T-cell (primary cell): ENCODE results near the gene FAM124B. TPM values are rescaled to one million over a fixed set of nuclear protein-coding genes. Genes with fewer than 3 reads are reported as not detected.

ENCODE experiments used
- ATAC-seq, 4 experiments: fragments of 200-7000 bp in 3 of 4; fragments of 150-1000 bp in 1 of 4; cut with Tn5 transposase; replicated peaks in 1 of 4; 1 replicate in 3 of 4; 2 replicates in 1 of 4; pipeline ENCODE4 v1.10.0; 2021; ENCODE audit warnings: moderate library complexity in 3 of 4, mild to moderate bottlenecking in 2 of 4, moderate number of reproducible peaks in 1 of 4
- CTCF ChIA-PET, 2 donors: fragments of 300-600 bp; sonication (Branson Sonifier 250); formaldehyde crosslinking; loops; one replicate each; lab custom pipeline; 2022; ENCODE audit warnings: antibody characterized with exemption in 2 of 2; lab: Charles Lee
- POLR2A ChIA-PET, 2 donors: fragments of 300-600 bp; sonication (Branson Sonifier 250); formaldehyde crosslinking; loops; one replicate each; lab custom pipeline; 2022; ENCODE audit warnings: antibody characterized with exemption in 2 of 2; lab: Charles Lee
- DNase-seq, 35 experiments: peaks; one replicate each; pipeline versions ENCODE4 v3.0.0 to v3.0.0-alpha.2; 2013 to 2023
- H3K27ac ChIP-seq: one replicate; pipeline ENCODE4 v1.5.1; 2013; ENCODE audit warnings: low read length
- H3K27me3 ChIP-seq, 2 experiments: replicated peaks in 1 of 2; 1 replicate in 1 of 2; 2 replicates in 1 of 2; pipeline versions ENCODE4 v1.6.1 to v1.7.0; 2013; ENCODE audit warnings: low read length in 1 of 2, mixed read lengths in 1 of 2; ENCODE audit not compliant: control insufficient read depth in 2 of 2, insufficient read depth in 2 of 2; ENCODE audit errors: extremely low read depth in 1 of 2
- H3K36me3 ChIP-seq, 2 donors: 1 replicate in 1 of 2; 2 replicates in 1 of 2; pipeline versions ENCODE4 v1.6.1 to v1.7.0; 2013; ENCODE audit warnings: low read length in 1 of 2; ENCODE audit not compliant: control insufficient read depth in 2 of 2, insufficient read depth in 1 of 2; ENCODE audit errors: extremely low read depth in 1 of 2
- H3K4me1 ChIP-seq, 2 experiments: 1 replicate in 1 of 2; 2 replicates in 1 of 2; pipeline versions ENCODE4 v1.6.1 to v1.7.0; 2013; ENCODE audit warnings: low read length in 2 of 2, mixed read lengths in 1 of 2; ENCODE audit not compliant: insufficient read depth in 2 of 2, control insufficient read depth in 1 of 2; ENCODE audit errors: extremely low read depth in 1 of 2
- H3K4me3 ChIP-seq, 2 donors: 1 replicate in 1 of 2; 2 replicates in 1 of 2; pipeline versions ENCODE4 v1.5.1 to v1.7.0; 2013; ENCODE audit warnings: mild to moderate bottlenecking in 2 of 2, low read length in 1 of 2, moderate library complexity in 1 of 2; ENCODE audit not compliant: control insufficient read depth in 1 of 2; ENCODE audit errors: extremely low read depth in 1 of 2
- H3K9me3 ChIP-seq: 2 replicates; pipeline ENCODE4 v1.7.0; 2013
- H3K27ac Mint-ChIP-seq, 2 donors: one replicate each; pipeline ENCODE4 v1.8.0; 2020 to 2021; ENCODE audit warnings: mild to moderate bottlenecking in 2 of 2, mixed read lengths in 2 of 2
- H3K27me3 Mint-ChIP-seq, 2 donors: one replicate each; pipeline ENCODE4 v1.8.0; 2021 to 2022; ENCODE audit warnings: mixed read lengths in 2 of 2
- H3K36me3 Mint-ChIP-seq: one replicate; pipeline ENCODE4 v1.8.0; 2021; ENCODE audit warnings: mixed read lengths
- H3K4me1 Mint-ChIP-seq, 3 donors: one replicate each; pipeline ENCODE4 v1.8.0; 2020 to 2022; ENCODE audit warnings: mixed read lengths in 3 of 3, mild to moderate bottlenecking in 1 of 3
- H3K4me3 Mint-ChIP-seq, 3 donors: one replicate each; pipeline ENCODE4 v1.8.0; 2020 to 2022; ENCODE audit warnings: mild to moderate bottlenecking in 3 of 3, mixed read lengths in 3 of 3, moderate library complexity in 3 of 3
- H3K9me3 Mint-ChIP-seq, 3 donors: one replicate each; pipeline ENCODE4 v1.8.0; 2020 to 2022; ENCODE audit warnings: mixed read lengths in 3 of 3
- WGBS: methylation state at CpG from one replicate; pipeline ENCODE4 v1.1.5; 2013; ENCODE audit warnings: missing lambda C conversion rate; ENCODE audit not compliant: insufficient coverage; 5-methylcytosine and 5-hydroxymethylcytosine counted together
- total RNA-seq, 35 experiments: library from RNA in 6 of 35; stranded (reverse) in 6 of 35; fragments of 120-200 nt in 1 of 35; gene quantifications; one replicate each; pipeline versions ENCODE4 v1.2.1 to v1.2.4 and lab custom pipeline; 2013 to 2026

Gene FAM124B
- total RNA-seq, 5 donors from 2014 or later (not counting 1 experiment from before 2014, with no cell fraction given): 0.20 to 1.2 (median 0.76) TPM; not detected in 1

- peaks cover 10 to 11% of the 10 kb centered on the region in 2 donors for H3K27me3 Mint-ChIP-seq
- Histone ChIP-seq H3K4me3 (no peak overlapping the region), H3K9me3 (no peaks in the 10 kb centered on the region), H3K4me1 (no peaks in the 10 kb centered on the region), H3K27ac (no peak overlapping the region), H3K36me3 (no peaks in the 10 kb centered on the region), H3K27me3 (peaks cover 0 to 16% of the 10 kb centered on the region in 2 experiments)
- ChIA-PET CTCF (no interaction called here), POLR2A (no interaction called here)
- no peak overlapping the region for H3K4me3 Mint-ChIP-seq
- H3K36me3 Mint-ChIP-seq: no peaks in the 10 kb centered on the region
- ATAC-seq: no peak
- no peak overlapping the region for H3K27ac Mint-ChIP-seq
- no CpG with 5 or more reads among the region's 2 CpGs for WGBS
- no peak for DNase-seq
- no peaks in the 10 kb centered on the region for H3K9me3 Mint-ChIP-seq
- peaks cover 0 to 11% (median 3%) of the 10 kb centered on the region in 3 donors for H3K4me1 Mint-ChIP-seq
Observed at GRCh38 chr2:224408676-224409075, 6.8 kb upstream of the FAM124B start.

- Mint-ChIP-seq H3K27me3 (peaks cover 11 to 12% of the 10 kb centered on the region in 2 donors), H3K9me3 (no peaks in the 10 kb centered on the region), H3K27ac (no peak overlapping the region), H3K4me1 (peaks cover under 1 to 12% (median 3%) of the 10 kb centered on the region in 3 donors), H3K36me3 (no peaks in the 10 kb centered on the region), H3K4me3 (no peak overlapping the region)
- DNase-seq: no peak
- no peak overlapping the region for H3K27ac ChIP-seq
- H3K9me3 ChIP-seq: no peaks in the 10 kb centered on the region
- ChIA-PET CTCF (no interaction called here), POLR2A (no interaction called here)
- 13% methylated on average over 3 of the region's 5 CpGs for WGBS
- H3K4me1 ChIP-seq: peaks cover 0 to 7% of the 10 kb centered on the region in 2 experiments
- no peak overlapping the region for H3K4me3 ChIP-seq
- H3K36me3 ChIP-seq: no peaks in the 10 kb centered on the region
- ATAC-seq: no peak
- H3K27me3 ChIP-seq: peaks cover 0 to 15% of the 10 kb centered on the region in 2 experiments
Observed at GRCh38 chr2:224407241-224407701, 5.4 kb upstream of the FAM124B start.

GRCh38 chr2:224405841-224406370 is 4.0 kb upstream of the FAM124B start:
- no peak overlapping the region for H3K4me3 ChIP-seq
- peaks cover 11 to 13% of the 10 kb centered on the region in 2 donors for H3K27me3 Mint-ChIP-seq
- peaks cover 3 to 24% (median 17%) of the 10 kb centered on the region in 3 donors for H3K4me1 Mint-ChIP-seq
- DNase-seq (no peak), ATAC-seq (no peak)
- no peaks in the 10 kb centered on the region for H3K9me3 ChIP-seq
- H3K4me3 Mint-ChIP-seq: no peak overlapping the region
- no peaks in the 10 kb centered on the region for H3K36me3 Mint-ChIP-seq
- CTCF ChIA-PET: no interaction called here
- no peak overlapping the region for H3K27ac ChIP-seq
- H3K27me3 ChIP-seq: peaks cover 0 to 22% of the 10 kb centered on the region in 2 experiments
- 73% methylated on average over 1 of the region's 4 CpGs for WGBS
- H3K9me3 Mint-ChIP-seq: no peaks in the 10 kb centered on the region
- peaks cover 0 to 17% of the 10 kb centered on the region in 2 experiments for H3K4me1 ChIP-seq
- POLR2A ChIA-PET: no interaction called here
- no peak overlapping the region for H3K27ac Mint-ChIP-seq
- H3K36me3 ChIP-seq: no peaks in the 10 kb centered on the region

- WGBS: 44% methylated on average over 3 of the region's 3 CpGs
- DNase-seq (no peak), ATAC-seq (no peak)
- Histone ChIP-seq H3K9me3 (no peaks in the 10 kb centered on the region), H3K4me1 (peaks cover 0 to 18% of the 10 kb centered on the region in 2 experiments), H3K4me3 (no peak overlapping the region), H3K27ac (no peak overlapping the region), H3K36me3 (no peaks in the 10 kb centered on the region), H3K27me3 (peaks cover 0 to 20% of the 10 kb centered on the region in 2 experiments)
- H3K27me3 Mint-ChIP-seq: peaks cover 11 to 13% of the 10 kb centered on the region in 2 donors
- H3K36me3 Mint-ChIP-seq: no peaks in the 10 kb centered on the region
- no peak overlapping the region for H3K4me3 Mint-ChIP-seq
- H3K27ac Mint-ChIP-seq: no peak overlapping the region
- POLR2A ChIA-PET: no interaction called here
- peaks cover 3 to 27% (median 19%) of the 10 kb centered on the region in 3 donors for H3K4me1 Mint-ChIP-seq
- CTCF ChIA-PET: no interaction called here
- no peaks in the 10 kb centered on the region for H3K9me3 Mint-ChIP-seq
Observed at GRCh38 chr2:224405412-224405811, 3.5 kb upstream of the FAM124B start.

GRCh38 chr2:224404796-224405195 is 2.9 kb upstream of the FAM124B start:
- ATAC-seq (no peak), DNase-seq (no peak)
- Mint-ChIP-seq H3K9me3 (no peaks in the 10 kb centered on the region), H3K27ac (no peak overlapping the region), H3K36me3 (no peaks in the 10 kb centered on the region), H3K4me1 (peaks cover 3 to 27% (median 19%) of the 10 kb centered on the region in 3 donors), H3K27me3 (peaks cover 11 to 13% of the 10 kb centered on the region in 2 donors), H3K4me3 (no peak overlapping the region)
- Histone ChIP-seq H3K4me3 (no peak overlapping the region), H3K4me1 (peaks cover 0 to 18% of the 10 kb centered on the region in 2 experiments), H3K36me3 (no peaks in the 10 kb centered on the region), H3K27me3 (peaks cover 0 to 20% of the 10 kb centered on the region in 2 experiments), H3K9me3 (no peaks in the 10 kb centered on the region), H3K27ac (no peak overlapping the region)
- ChIA-PET CTCF (no interaction called here), POLR2A (no interaction called here)
- WGBS: 75% methylated on average over 2 of the region's 5 CpGs

GRCh38 chr2:224403657-224404056 is 1.8 kb upstream of the FAM124B start:
- Histone ChIP-seq H3K27me3 (peaks cover 0 to 20% of the 10 kb centered on the region in 2 experiments), H3K9me3 (no peaks in the 10 kb centered on the region), H3K4me3 (no peak overlapping the region), H3K4me1 (peaks cover 0 to 18% of the 10 kb centered on the region in 2 experiments), H3K27ac (no peak overlapping the region), H3K36me3 (no peaks in the 10 kb centered on the region)
- Mint-ChIP-seq H3K4me3 (no peak overlapping the region), H3K9me3 (no peaks in the 10 kb centered on the region), H3K36me3 (no peaks in the 10 kb centered on the region), H3K27ac (no peak overlapping the region), H3K27me3 (peaks cover 11 to 13% of the 10 kb centered on the region in 2 donors), H3K4me1 (peaks cover 3 to 27% (median 19%) of the 10 kb centered on the region in 3 donors)
- ChIA-PET POLR2A (interaction anchor here in 1 of 2 donors (0.7 kb wide), 1 partner anchor 8 kb away, joined by 3 read pairs; no protein-coding TSS in a partner anchor), CTCF (no interaction called here)
- 80% methylated on average over 1 of the region's 2 CpGs for WGBS
- no peak for DNase-seq
- ATAC-seq: no peak
